Breast epithelium (tissue), 4 donors: ENCODE measurements around the gene IMMP2L. TPM values are rescaled to one million over a fixed set of nuclear protein-coding genes. Genes with fewer than 3 reads are reported as not detected.

Experiments
- DNase-seq, 2 donors: peaks; one replicate each; pipeline ENCODE4 v3.0.0-alpha.2; 2019; ENCODE audit warnings: low spot score in 2 of 2
- H3K27ac ChIP-seq, 2 donors: fragments of 200-600 bp; sonication (generic) in 1 of 2; one replicate each; pipeline ENCODE4 v1.5.1; 2016 to 2019; ENCODE audit warnings: mild to moderate bottlenecking in 1 of 2
- H3K27me3 ChIP-seq, 2 donors: fragments of 200-600 bp; sonication (generic) in 1 of 2; one replicate each; pipeline versions ENCODE4 v1.5.1 to v1.6.0; 2017 to 2019; ENCODE audit warnings: control low read depth in 1 of 2, mild to moderate bottlenecking in 1 of 2
- H3K36me3 ChIP-seq: fragments of 200-600 bp; one replicate; pipeline ENCODE4 v1.5.1; 2019
- H3K4me1 ChIP-seq, 2 donors: fragments of 200-600 bp; sonication (generic); one replicate each; pipeline ENCODE4 v1.5.1; 2016 to 2019; ENCODE audit warnings: control low read depth in 1 of 2
- H3K4me3 ChIP-seq, 3 donors: fragments of 200-600 bp; sonication (generic); 1 replicate in 2 of 3; 2 replicates in 1 of 3; pipeline ENCODE4 v1.5.1; 2016 to 2019; ENCODE audit warnings: mild to moderate bottlenecking in 3 of 3, moderate library complexity in 2 of 3
- H3K9me3 ChIP-seq, 2 donors: fragments of 200-600 bp; sonication (generic) in 1 of 2; one replicate each; pipeline ENCODE4 v1.5.1; 2016 to 2019; ENCODE audit warnings: control low read depth in 1 of 2
- CTCF ChIP-seq, 3 donors: fragments of 450-650 bp; IDR thresholded peaks; one replicate each; pipeline ENCODE4 v1.5.1; 2016 to 2017; ENCODE audit warnings: antibody characterized with exemption in 3 of 3, mild to moderate bottlenecking in 3 of 3, moderate library complexity in 3 of 3
- POLR2A ChIP-seq: fragments of 450-650 bp; IDR thresholded peaks from one replicate; pipeline ENCODE4 v1.6.1; 2016; ENCODE audit warnings: antibody characterized with exemption, mild to moderate bottlenecking, moderate library complexity
- POLR2AphosphoS5 ChIP-seq, 3 donors: sonication (generic); formaldehyde crosslinking; IDR thresholded peaks; one replicate each; pipeline ENCODE4 v1.6.1; 2017; ENCODE audit warnings: antibody characterized with exemption in 3 of 3
- intact Hi-C: fragments of 100-400 bp; cut with DNase I; formaldehyde crosslinking; loops from one replicate; pipeline ENCODE4 v1.15.1; 2023; ENCODE audit warnings: low total_unique reads
- total RNA-seq, 3 donors: library from RNA; depleted of rRNA; stranded (reverse); fragments of >200 nt; gene quantifications; one replicate each; pipeline ENCODE4 v1.1.0, GENCODE V29; 2016

Gene IMMP2L
- total RNA-seq, 3 donors from 2014 or later, result 19.8 to 39.7 (median 30.8) TPM

GRCh38 chr7:110911632-110912031 is 650.7 kb downstream of the IMMP2L start:
- no peak for DNase-seq
- Histone ChIP-seq H3K36me3 (no peaks in the 10 kb centered on the region), H3K27ac (no peak overlapping the region), H3K9me3 (no peaks in the 10 kb centered on the region), H3K4me3 (no peak overlapping the region), H3K4me1 (no peaks in the 10 kb centered on the region), H3K27me3 (no peaks in the 10 kb centered on the region)
- intact Hi-C loops, result no loop called here
- TF ChIP-seq POLR2A (no peak), CTCF (IDR thresholded peaks at IDR 0.05) (no peak), POLR2AphosphoS5 (IDR thresholded peaks at IDR 0.05) (no peak)

GRCh38 chr7:110909117-110909516 is 653.2 kb downstream of the IMMP2L start:
- Histone ChIP-seq H3K4me3 (no peak overlapping the region), H3K4me1 (no peaks in the 10 kb centered on the region), H3K27me3 (no peaks in the 10 kb centered on the region), H3K27ac (no peak overlapping the region), H3K9me3 (no peaks in the 10 kb centered on the region), H3K36me3 (no peaks in the 10 kb centered on the region)
- DNase-seq, result no peak
- TF ChIP-seq POLR2AphosphoS5 (IDR thresholded peaks at IDR 0.05), result no peak
- no peak for TF ChIP-seq POLR2A
- no peak for TF ChIP-seq CTCF (IDR thresholded peaks at IDR 0.05)
- intact Hi-C loops, result no loop called here

GRCh38 chr7:110905773-110906566 is 656.3 kb downstream of the IMMP2L start:
- intact Hi-C loops, result no loop called here
- Histone ChIP-seq H3K4me3 (no peak overlapping the region), H3K4me1 (no peaks in the 10 kb centered on the region), H3K9me3 (no peaks in the 10 kb centered on the region), H3K27me3 (no peaks in the 10 kb centered on the region), H3K27ac (no peak overlapping the region), H3K36me3 (no peaks in the 10 kb centered on the region)
- DNase-seq, result no peak
- no peak for TF ChIP-seq CTCF (IDR thresholded peaks at IDR 0.05)
- no peak for TF ChIP-seq POLR2A
- TF ChIP-seq POLR2AphosphoS5 (IDR thresholded peaks at IDR 0.05), result no peak

GRCh38 chr7:110898516-110898915 is 663.8 kb downstream of the IMMP2L start:
- H3K36me3 ChIP-seq, result no peaks in the 10 kb centered on the region
- intact Hi-C loops, result no loop called here
- H3K27ac ChIP-seq, result no peak overlapping the region
- H3K4me3 ChIP-seq, result no peak overlapping the region
- no peak for TF ChIP-seq POLR2AphosphoS5 (IDR thresholded peaks at IDR 0.05)
- no peak for TF ChIP-seq POLR2A
- no peak for TF ChIP-seq CTCF (IDR thresholded peaks at IDR 0.05)
- H3K27me3 ChIP-seq, result no peaks in the 10 kb centered on the region
- no peaks in the 10 kb centered on the region for H3K9me3 ChIP-seq
- no peaks in the 10 kb centered on the region for H3K4me1 ChIP-seq
- no peak for DNase-seq

- no peak for TF ChIP-seq CTCF (IDR thresholded peaks at IDR 0.05)
- TF ChIP-seq POLR2AphosphoS5 (IDR thresholded peaks at IDR 0.05), result no peak
- no peak for TF ChIP-seq POLR2A
- Histone ChIP-seq H3K27me3 (no peaks in the 10 kb centered on the region), H3K4me1 (no peaks in the 10 kb centered on the region), H3K4me3 (no peak overlapping the region), H3K36me3 (no peaks in the 10 kb centered on the region), H3K9me3 (no peaks in the 10 kb centered on the region), H3K27ac (no peak overlapping the region)
- intact Hi-C loops, result no loop called here
- DNase-seq, result no peak
Measured at GRCh38 chr7:110897538-110897937, 664.8 kb downstream of the IMMP2L start.
